ENCODE measurements around the gene HAAO.

DNA sequence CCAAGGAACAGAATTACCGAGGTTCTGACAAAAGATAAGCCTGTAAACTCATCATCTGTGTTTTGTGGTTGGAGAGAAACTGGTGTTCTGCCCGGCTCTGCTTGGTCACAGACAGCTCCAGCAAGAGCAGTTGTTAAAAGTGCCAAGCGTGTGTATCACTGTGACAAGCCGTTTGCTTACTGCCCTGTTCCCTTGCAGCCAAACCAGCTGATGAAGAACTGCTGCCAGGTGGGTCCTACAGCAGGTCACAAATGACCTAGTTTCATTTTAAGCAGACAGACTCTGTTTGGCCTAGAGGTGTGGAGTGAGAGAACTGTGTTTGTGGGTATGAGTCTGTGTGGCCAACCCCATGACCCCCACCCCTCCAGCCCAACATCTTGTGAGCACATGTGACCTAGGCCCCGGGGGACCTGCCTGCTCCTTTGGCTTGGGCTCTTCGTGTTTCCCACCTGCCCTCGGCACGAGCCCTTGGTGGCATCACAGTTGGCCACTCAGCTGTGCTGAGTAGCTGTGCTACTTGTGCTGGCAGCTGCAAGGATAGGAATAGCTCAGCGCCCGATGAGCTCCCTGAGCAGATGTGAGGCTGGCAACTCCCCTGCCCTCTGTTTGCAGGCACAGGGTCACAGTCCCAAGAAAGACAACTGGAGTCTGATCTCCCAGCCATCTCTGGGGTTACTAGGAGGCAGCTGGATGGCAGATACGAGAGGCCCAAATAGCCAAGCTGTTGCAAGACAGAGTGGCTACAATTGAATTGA is 38.2 kb downstream of the HAAO start:
- no peak for TF ChIP-seq EZH2 (IDR thresholded peaks at IDR 0.05; ENCODE audit: insufficient read depth, poor library complexity, severe bottlenecking)
- no peak for TF ChIP-seq EZH2phosphoT487 (IDR thresholded peaks at IDR 0.05; ENCODE audit: insufficient read depth, low read depth)
